K562 (cell line): Measurements from ENCODE around the gene TULP4. TPM values are rescaled to one million over a fixed set of nuclear protein-coding genes. Genes with fewer than 3 reads are reported as not detected.

Experiments
- ATAC-seq: fragments of 200-7000 bp; cut with Tn5 transposase; 3 replicates; pipeline ENCODE4 v1.9.1; 2020; ENCODE audit warnings: moderate library complexity
- BruUV-seq: library from RNA; stranded (reverse); fragments of 400-500 nt; replicated peaks from 2 replicates; lab custom pipeline; 2021; lab: Mats Ljungman, UMichigan
- CTCF ChIA-PET: fragments of 300-600 bp; formaldehyde crosslinking; extraction: SDS; loops from one replicate; lab custom pipeline; 2021; ENCODE audit warnings: low intra/inter-chr PET ratio; lab: Yijun Ruan, JAX
- POLR2A ChIA-PET: fragments of 300-600, 350-650 bp; sonication (Branson Sonifier 250); formaldehyde crosslinking; extraction: SDS; loops from one replicate; lab custom pipeline; 2021; ENCODE audit warnings: antibody characterized with exemption, inconsistent platforms; lab: Yijun Ruan, JAX
- DNase-seq, 4 experiments: peaks; one replicate each; pipeline versions ENCODE4 v3.0.0 to v3.0.0-alpha.2; 2011 to 2018; ENCODE audit warnings: low spot score in 3 of 4, mixed read lengths in 3 of 4; ENCODE audit errors: extremely low read depth in 1 of 4
- FAIRE-seq: peaks from 2 replicates; lab custom pipeline; 2011; peaks lifted over from hg19 to GRCh38; lab: Jason Lieb, UNC
- H2AFZ ChIP-seq: 2 replicates; pipeline ENCODE4 v1.6.0; 2011; ENCODE audit warnings: low read depth, low read length, control low read depth, inconsistent platforms
- H3K27ac ChIP-seq: fragments of 200-600 bp; 3 replicates; pipeline ENCODE4 v1.8.0; 2011; ENCODE audit warnings: low read depth, mild to moderate bottlenecking, control low read depth, inconsistent platforms, low read length, moderate library complexity, mixed read lengths; ENCODE audit errors: extremely low read depth
- H3K27me3 ChIP-seq, 2 experiments: fragments of 300-600 bp in 1 of 2; 2 replicates in 1 of 2; 3 replicates in 1 of 2; pipeline versions ENCODE4 v1.6.0 to v1.8.0; 2011; ENCODE audit warnings: inconsistent platforms in 2 of 2, low read length in 2 of 2, mild to moderate bottlenecking in 1 of 2, mixed read lengths in 1 of 2, moderate library complexity in 1 of 2; ENCODE audit not compliant: control insufficient read depth in 2 of 2, insufficient read depth in 2 of 2
- H3K36me3 ChIP-seq: fragments of 300-600 bp; 3 replicates; pipeline ENCODE4 v1.8.0; 2011; ENCODE audit warnings: mild to moderate bottlenecking, low read length, inconsistent platforms; ENCODE audit not compliant: control insufficient read depth, insufficient read depth
- H3K4me1 ChIP-seq, 2 experiments: fragments of 200-600 bp in 1 of 2; replicated peaks in 1 of 2; 2 replicates in 1 of 2; 3 replicates in 1 of 2; pipeline versions ENCODE4 v1.5.1 to v1.8.0; 2011; ENCODE audit warnings: inconsistent platforms in 2 of 2, low read length in 2 of 2, mild to moderate bottlenecking in 1 of 2, mixed read lengths in 1 of 2, moderate library complexity in 1 of 2; ENCODE audit not compliant: control insufficient read depth in 2 of 2, insufficient read depth in 2 of 2
- H3K4me2 ChIP-seq: 2 replicates; pipeline ENCODE4 v1.6.1; 2011; ENCODE audit warnings: low read length, control low read depth, inconsistent platforms, mixed read lengths; ENCODE audit not compliant: insufficient read depth
- H3K4me3 ChIP-seq: fragments of 200-600 bp; sonication (generic), shearing (Covaris generic); 2 replicates; pipeline ENCODE4 v1.5.1; 2016; ENCODE audit warnings: control low read depth, inconsistent platforms
- H3K79me2 ChIP-seq: fragments of 200-600 bp; 3 replicates; pipeline ENCODE4 v1.8.0; 2011; ENCODE audit warnings: low read length, inconsistent platforms; ENCODE audit not compliant: control insufficient read depth, insufficient read depth
- H3K9ac ChIP-seq, 2 experiments: 2 replicates each; pipeline versions ENCODE4 v1.6.0 to v1.6.1; 2011; ENCODE audit warnings: low read depth in 2 of 2, low read length in 2 of 2, control low read depth in 1 of 2, inconsistent platforms in 1 of 2, mild to moderate bottlenecking in 1 of 2, mixed read lengths in 1 of 2; ENCODE audit not compliant: insufficient read depth in 1 of 2
- H3K9me1 ChIP-seq: one replicate; pipeline ENCODE4 v1.6.0; 2011; ENCODE audit warnings: inconsistent platforms, mild to moderate bottlenecking, low read length, moderate library complexity; ENCODE audit not compliant: control insufficient read depth, insufficient read depth
- H3K9me3 ChIP-seq: replicated peaks from 2 replicates; pipeline ENCODE4 v1.5.1; 2011; ENCODE audit warnings: low read depth, low read length, inconsistent platforms; ENCODE audit not compliant: control insufficient read depth, insufficient read depth
- H4K20me1 ChIP-seq: replicated peaks from 2 replicates; pipeline ENCODE4 v1.6.1; 2011; ENCODE audit warnings: low read length, inconsistent platforms, mixed read lengths; ENCODE audit not compliant: control insufficient read depth, insufficient read depth
- ATF7 ChIP-seq: fragments of 450-650 bp; IDR thresholded peaks from 2 replicates; pipeline ENCODE4 v1.7.1; 2014; ENCODE audit warnings: mild to moderate bottlenecking, moderate library complexity
- CCAR2 ChIP-seq: fragments of 200-400 bp; formaldehyde crosslinking; IDR thresholded peaks from 2 replicates; pipeline ENCODE4 v1.6.1; 2017; ENCODE audit warnings: mild to moderate bottlenecking, low read depth, low read length
- FOXJ3 ChIP-seq: sonication (generic); formaldehyde crosslinking; IDR thresholded peaks from 2 replicates; pipeline ENCODE4 v1.4.0; 2020; ENCODE audit warnings: mild to moderate bottlenecking, missing genetic modification reagents
- HNRNPH1 ChIP-seq: fragments of 200-400 bp; formaldehyde crosslinking; optimal IDR thresholded peaks from 2 replicates; pipeline ENCODE3; 2017; ENCODE audit warnings: low read depth, mild to moderate bottlenecking, low read length, moderate library complexity
- MEF2A ChIP-seq: IDR thresholded peaks from 2 replicates; pipeline ENCODE4 v1.6.1; 2011; ENCODE audit warnings: low read depth, mild to moderate bottlenecking, low read length, moderate library complexity; ENCODE audit not compliant: control insufficient read depth
- TAF1 ChIP-seq: IDR thresholded peaks from 2 replicates; pipeline ENCODE4 v1.6.1; 2011; ENCODE audit warnings: mild to moderate bottlenecking, low read length, moderate library complexity; ENCODE audit not compliant: insufficient read depth, control insufficient read depth, severe bottlenecking; ENCODE audit errors: extremely low read depth
- ZBTB1 ChIP-seq: sonication (generic); formaldehyde crosslinking; IDR thresholded peaks from 2 replicates; pipeline ENCODE4 v1.8.1; 2023; ENCODE audit warnings: missing genetic modification reagents, low read depth, mild to moderate bottlenecking, borderline replicate concordance
- ZNF253 ChIP-seq: fragments of 250-450 bp; sonication (Bioruptor Pico); conservative IDR thresholded peaks from 2 replicates; pipeline ENCODE4 v1.6.1; 2021; ENCODE audit warnings: mild to moderate bottlenecking
- WGBS: fragments of 100-300 bp; shearing (Covaris generic); methylation state at CpG from one replicate; pipeline ENCODE4 v1.1.6; 2016; ENCODE audit warnings: low coverage, mixed read lengths; ENCODE audit not compliant: insufficient coverage; ENCODE audit errors: missing lambda C conversion rate; 5-methylcytosine and 5-hydroxymethylcytosine counted together
- in situ Hi-C: fragments of 300-500 bp; cut with MboI; formaldehyde crosslinking; loops from 4 replicates; pipeline ENCODE4 v1.15.0; 2018; ENCODE audit warnings: inconsistent platforms, mixed read lengths
- intact Hi-C: fragments of 100-400 bp; cut with micrococcal nuclease; formaldehyde crosslinking; loops from 2 replicates; pipeline ENCODE4 v1.14.2; 2022
- polyA plus RNA-seq, 8 experiments: library from polyadenylated mRNA; depleted of rRNA in 4 of 8; stranded (reverse) in 5 of 8; unstranded in 3 of 8; fragments of >200 nt; fragmentation: Nextera tagmentation in 2 of 8; fragmentation: Illumina TruSeq in 1 of 8; extraction: Ambion mirVana in 2 of 8; extraction: Trizol in 1 of 8; gene quantifications; 2 replicates each; pipeline versions ENCODE4 v1.2.1 to v1.2.3, GENCODE V29; 2011 to 2014; ENCODE audit warnings: inconsistent platforms in 1 of 8, missing spikeins in 1 of 8
- total RNA-seq, 7 experiments: library from RNA; depleted of rRNA in 6 of 7; stranded (reverse); fragments of >200 nt in 6 of 7; fragmentation: Illumina TruSeq in 2 of 7; extraction: Trizol in 2 of 7; gene quantifications; 2 replicates each; pipeline versions ENCODE4 v1.2.1 to v1.2.3, GENCODE V29; 2011 to 2021; ENCODE audit warnings: low replicate concordance in 1 of 7
- TF ChIP-seq, protein P1 (sequence below): fragments of 450-650 bp; IDR thresholded peaks from 2 replicates; pipeline ENCODE4 v1.6.1; 2016; ENCODE audit warnings: mild to moderate bottlenecking, moderate library complexity

Gene TULP4
- total and polyA plus RNA-seq, 9 of the 15 experiments (the other 6 are each of a cell fraction or from before 2014, with no cell fraction given): 1.2 to 50.4 (median 11.0) TPM

DNA sequence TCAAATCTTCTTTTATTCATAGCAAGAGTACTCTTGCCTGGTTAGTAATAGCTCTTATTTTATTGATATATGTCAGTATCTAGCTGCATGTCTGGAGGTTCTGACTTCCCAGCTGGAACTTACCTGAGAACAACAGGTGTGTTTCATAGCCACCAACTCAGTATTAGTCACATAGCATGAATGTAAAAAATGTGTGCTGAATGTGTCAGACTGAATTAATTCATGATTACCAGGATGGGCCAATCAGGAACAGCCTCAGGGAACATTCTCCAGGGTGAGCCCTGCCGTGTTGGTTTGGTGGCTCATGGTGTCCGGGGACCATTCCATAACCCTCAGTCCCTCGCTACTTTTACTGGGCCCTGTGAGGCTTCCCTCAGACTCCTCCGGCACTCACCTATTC, 99.7 kb downstream of the TULP4 start:
- no peaks in the 10 kb centered on the region for H3K79me2 ChIP-seq
- H4K20me1 ChIP-seq: no peaks in the 10 kb centered on the region
- H3K9ac ChIP-seq: no peak overlapping the region
- H3K27ac ChIP-seq: no peak overlapping the region
- DNase-seq: no peak
- H3K4me1 ChIP-seq: peaks cover 14 to 16% of the 10 kb centered on the region in 2 experiments
- ChIA-PET POLR2A (interaction anchor here (0.6 to 0.7 kb wide), 3 partner anchors 9 to 273 kb away, joined by 3 read pairs; no protein-coding TSS in a partner anchor), CTCF (interaction anchor here (0.6 kb wide), 1 partner anchor 180 kb away, joined by 6 read pairs; no protein-coding TSS in a partner anchor)
- intact Hi-C loops (no loop called here), in situ Hi-C loops (no loop called here)
- peaks cover 16% of the 10 kb centered on the region; the same call in 1 of the 3 replicates for H3K36me3 ChIP-seq
- no peak overlapping the region for H2AFZ ChIP-seq
- BruUV-seq: no TSS peak
- WGBS: 92% methylated on average over 4 of the region's 4 CpGs
- no peak for FAIRE-seq
- H3K9me3 ChIP-seq: no peaks in the 10 kb centered on the region
- H3K27me3 ChIP-seq: no peaks in the 10 kb centered on the region
- no peak overlapping the region for H3K4me2 ChIP-seq
- no peaks in the 10 kb centered on the region for H3K9me1 ChIP-seq
- H3K4me3 ChIP-seq: no peak overlapping the region
- ATAC-seq: no peak
- TF ChIP-seq ATF7: no peak
- no peak for TF ChIP-seq ZNF253
- no peak for TF ChIP-seq MEF2A
- TF ChIP-seq FOXJ3 (CRISPR knock-in tag): no peak
- TF ChIP-seq ZBTB1 (CRISPR knock-in tag): no peak
- no peak for TF ChIP-seq CCAR2
- TF ChIP-seq HNRNPH1: no peak
- TF ChIP-seq, protein P1, sequence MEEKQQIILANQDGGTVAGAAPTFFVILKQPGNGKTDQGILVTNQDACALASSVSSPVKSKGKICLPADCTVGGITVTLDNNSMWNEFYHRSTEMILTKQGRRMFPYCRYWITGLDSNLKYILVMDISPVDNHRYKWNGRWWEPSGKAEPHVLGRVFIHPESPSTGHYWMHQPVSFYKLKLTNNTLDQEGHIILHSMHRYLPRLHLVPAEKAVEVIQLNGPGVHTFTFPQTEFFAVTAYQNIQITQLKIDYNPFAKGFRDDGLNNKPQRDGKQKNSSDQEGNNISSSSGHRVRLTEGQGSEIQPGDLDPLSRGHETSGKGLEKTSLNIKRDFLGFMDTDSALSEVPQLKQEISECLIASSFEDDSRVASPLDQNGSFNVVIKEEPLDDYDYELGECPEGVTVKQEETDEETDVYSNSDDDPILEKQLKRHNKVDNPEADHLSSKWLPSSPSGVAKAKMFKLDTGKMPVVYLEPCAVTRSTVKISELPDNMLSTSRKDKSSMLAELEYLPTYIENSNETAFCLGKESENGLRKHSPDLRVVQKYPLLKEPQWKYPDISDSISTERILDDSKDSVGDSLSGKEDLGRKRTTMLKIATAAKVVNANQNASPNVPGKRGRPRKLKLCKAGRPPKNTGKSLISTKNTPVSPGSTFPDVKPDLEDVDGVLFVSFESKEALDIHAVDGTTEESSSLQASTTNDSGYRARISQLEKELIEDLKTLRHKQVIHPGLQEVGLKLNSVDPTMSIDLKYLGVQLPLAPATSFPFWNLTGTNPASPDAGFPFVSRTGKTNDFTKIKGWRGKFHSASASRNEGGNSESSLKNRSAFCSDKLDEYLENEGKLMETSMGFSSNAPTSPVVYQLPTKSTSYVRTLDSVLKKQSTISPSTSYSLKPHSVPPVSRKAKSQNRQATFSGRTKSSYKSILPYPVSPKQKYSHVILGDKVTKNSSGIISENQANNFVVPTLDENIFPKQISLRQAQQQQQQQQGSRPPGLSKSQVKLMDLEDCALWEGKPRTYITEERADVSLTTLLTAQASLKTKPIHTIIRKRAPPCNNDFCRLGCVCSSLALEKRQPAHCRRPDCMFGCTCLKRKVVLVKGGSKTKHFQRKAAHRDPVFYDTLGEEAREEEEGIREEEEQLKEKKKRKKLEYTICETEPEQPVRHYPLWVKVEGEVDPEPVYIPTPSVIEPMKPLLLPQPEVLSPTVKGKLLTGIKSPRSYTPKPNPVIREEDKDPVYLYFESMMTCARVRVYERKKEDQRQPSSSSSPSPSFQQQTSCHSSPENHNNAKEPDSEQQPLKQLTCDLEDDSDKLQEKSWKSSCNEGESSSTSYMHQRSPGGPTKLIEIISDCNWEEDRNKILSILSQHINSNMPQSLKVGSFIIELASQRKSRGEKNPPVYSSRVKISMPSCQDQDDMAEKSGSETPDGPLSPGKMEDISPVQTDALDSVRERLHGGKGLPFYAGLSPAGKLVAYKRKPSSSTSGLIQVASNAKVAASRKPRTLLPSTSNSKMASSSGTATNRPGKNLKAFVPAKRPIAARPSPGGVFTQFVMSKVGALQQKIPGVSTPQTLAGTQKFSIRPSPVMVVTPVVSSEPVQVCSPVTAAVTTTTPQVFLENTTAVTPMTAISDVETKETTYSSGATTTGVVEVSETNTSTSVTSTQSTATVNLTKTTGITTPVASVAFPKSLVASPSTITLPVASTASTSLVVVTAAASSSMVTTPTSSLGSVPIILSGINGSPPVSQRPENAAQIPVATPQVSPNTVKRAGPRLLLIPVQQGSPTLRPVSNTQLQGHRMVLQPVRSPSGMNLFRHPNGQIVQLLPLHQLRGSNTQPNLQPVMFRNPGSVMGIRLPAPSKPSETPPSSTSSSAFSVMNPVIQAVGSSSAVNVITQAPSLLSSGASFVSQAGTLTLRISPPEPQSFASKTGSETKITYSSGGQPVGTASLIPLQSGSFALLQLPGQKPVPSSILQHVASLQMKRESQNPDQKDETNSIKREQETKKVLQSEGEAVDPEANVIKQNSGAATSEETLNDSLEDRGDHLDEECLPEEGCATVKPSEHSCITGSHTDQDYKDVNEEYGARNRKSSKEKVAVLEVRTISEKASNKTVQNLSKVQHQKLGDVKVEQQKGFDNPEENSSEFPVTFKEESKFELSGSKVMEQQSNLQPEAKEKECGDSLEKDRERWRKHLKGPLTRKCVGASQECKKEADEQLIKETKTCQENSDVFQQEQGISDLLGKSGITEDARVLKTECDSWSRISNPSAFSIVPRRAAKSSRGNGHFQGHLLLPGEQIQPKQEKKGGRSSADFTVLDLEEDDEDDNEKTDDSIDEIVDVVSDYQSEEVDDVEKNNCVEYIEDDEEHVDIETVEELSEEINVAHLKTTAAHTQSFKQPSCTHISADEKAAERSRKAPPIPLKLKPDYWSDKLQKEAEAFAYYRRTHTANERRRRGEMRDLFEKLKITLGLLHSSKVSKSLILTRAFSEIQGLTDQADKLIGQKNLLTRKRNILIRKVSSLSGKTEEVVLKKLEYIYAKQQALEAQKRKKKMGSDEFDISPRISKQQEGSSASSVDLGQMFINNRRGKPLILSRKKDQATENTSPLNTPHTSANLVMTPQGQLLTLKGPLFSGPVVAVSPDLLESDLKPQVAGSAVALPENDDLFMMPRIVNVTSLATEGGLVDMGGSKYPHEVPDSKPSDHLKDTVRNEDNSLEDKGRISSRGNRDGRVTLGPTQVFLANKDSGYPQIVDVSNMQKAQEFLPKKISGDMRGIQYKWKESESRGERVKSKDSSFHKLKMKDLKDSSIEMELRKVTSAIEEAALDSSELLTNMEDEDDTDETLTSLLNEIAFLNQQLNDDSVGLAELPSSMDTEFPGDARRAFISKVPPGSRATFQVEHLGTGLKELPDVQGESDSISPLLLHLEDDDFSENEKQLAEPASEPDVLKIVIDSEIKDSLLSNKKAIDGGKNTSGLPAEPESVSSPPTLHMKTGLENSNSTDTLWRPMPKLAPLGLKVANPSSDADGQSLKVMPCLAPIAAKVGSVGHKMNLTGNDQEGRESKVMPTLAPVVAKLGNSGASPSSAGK: no peak
- TF ChIP-seq TAF1: no peak
